HG02571 (cell line): ENCODE data around the gene MAIP1.

Experiments
- ATAC-seq: cut with Tn5 transposase; IDR thresholded peaks from one replicate; pipeline ENCODE4 v1.9.1; 2021; ENCODE audit warnings: mild to moderate bottlenecking, moderate library complexity; ENCODE audit not compliant: unreplicated experiment

Gene MAIP1

GRCh38 chr2:199946836-199947235 is 8.5 kb upstream of the MAIP1 start:
- no peak for ATAC-seq

- ATAC-seq, result no peak
These were observed 5.0 kb upstream of the MAIP1 start for GRCh38 chr2:199950396-199950795.

GRCh38 chr2:199951023-199951422 is 4.4 kb upstream of the MAIP1 start:
- ATAC-seq, result no peak

GRCh38 chr2:199955007-199955338 is 409 bp upstream of the MAIP1 start:
- peak; percentile 43 for ATAC-seq

GRCh38 chr2:199956062-199956380 is 639 bp downstream of the MAIP1 start:
- no peak for ATAC-seq

- no peak for ATAC-seq
These were observed 2.6 kb downstream of the MAIP1 start for GRCh38 chr2:199958014-199958413.

GRCh38 chr2:199962203-199962602 is 6.8 kb downstream of the MAIP1 start:
- ATAC-seq, result peak; percentile 58

- no peak for ATAC-seq
These were observed 11.0 kb downstream of the MAIP1 start for GRCh38 chr2:199966405-199966804.

GRCh38 chr2:199966976-199967375 is 11.6 kb downstream of the MAIP1 start:
- no peak for ATAC-seq

- no peak for ATAC-seq
These were observed 12.7 kb downstream of the MAIP1 start for GRCh38 chr2:199968126-199968525.

- ATAC-seq, result no peak
These were observed 16.8 kb downstream of the MAIP1 start for GRCh38 chr2:199972088-199972626.

GRCh38 chr2:199973703-199974102 is 18.3 kb downstream of the MAIP1 start:
- no peak for ATAC-seq

- ATAC-seq, result no peak
These were observed 20.0 kb downstream of the MAIP1 start for GRCh38 chr2:199975273-199975895.

- ATAC-seq, result peak; percentile 52
These were observed 22.6 kb downstream of the MAIP1 start for GRCh38 chr2:199977984-199978415.

GRCh38 chr2:199979398-199979797 is 24.0 kb downstream of the MAIP1 start:
- no peak for ATAC-seq

GRCh38 chr2:199979832-199980628 is 24.6 kb downstream of the MAIP1 start:
- peak; percentile 54 for ATAC-seq

GRCh38 chr2:199982126-199982843 is 26.9 kb downstream of the MAIP1 start:
- ATAC-seq, result no peak

GRCh38 chr2:199983534-199983933 is 28.2 kb downstream of the MAIP1 start:
- ATAC-seq, result no peak

- ATAC-seq, result no peak
These were observed 28.8 kb downstream of the MAIP1 start for GRCh38 chr2:199984159-199984558.

GRCh38 chr2:199984755-199985154 is 29.4 kb downstream of the MAIP1 start:
- ATAC-seq, result no peak

- ATAC-seq, result no peak
These were observed 30.3 kb downstream of the MAIP1 start for GRCh38 chr2:199985625-199986207.
